ENCODE data around the gene SLC37A1.
A peak's percentile ranks its signal among the peaks of the same experiment; 100 is the strongest.

SLC37A1 gene

DNA sequence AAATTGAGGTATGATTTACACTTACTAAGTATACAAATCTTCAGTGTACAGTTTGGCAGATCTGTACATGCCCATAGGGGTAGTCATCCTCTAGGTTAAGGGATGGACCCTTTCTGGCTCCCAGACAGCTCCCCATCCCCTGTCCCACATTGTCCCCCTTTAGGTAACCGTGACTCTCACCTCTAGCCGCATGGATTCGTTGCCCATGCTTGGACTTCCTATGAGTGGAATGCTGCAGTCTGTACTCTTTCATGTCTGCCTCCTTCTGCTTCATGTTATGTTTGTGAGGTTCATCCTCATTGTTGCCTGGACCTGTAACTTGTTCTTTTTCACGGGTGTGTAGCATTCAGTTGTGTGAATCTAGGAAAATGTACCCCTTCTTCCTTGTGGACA is 20.3 kb downstream of the SLC37A1 start:
- no peak overlapping the region for H2BK12ac ChIP-seq (ENCODE audit: low read length in 2 of 2)
- no peak overlapping the region for H2BK15ac ChIP-seq (ENCODE audit: low read depth, poor library complexity, severe bottlenecking)
- H3K18ac ChIP-seq (ENCODE audit: low read depth in 1 of 2, low read length in 2 of 2) = no peak overlapping the region
- H3K4me2 ChIP-seq (ENCODE audit: low read length, poor library complexity, severe bottlenecking) = no peak overlapping the region
- no peak overlapping the region for H4K8ac ChIP-seq (ENCODE audit: low read length)
- H3K9me3 ChIP-seq (ENCODE audit: control insufficient read depth, low read length) = no peaks in the 10 kb centered on the region
- H2AFZ ChIP-seq (ENCODE audit: low read depth, low read length) = no peak overlapping the region
- no peak overlapping the region for H2AK5ac ChIP-seq (ENCODE audit: low read length, severe bottlenecking)
- peaks cover 39% of the 10 kb centered on the region for H3K4me1 ChIP-seq (ENCODE audit: control insufficient read depth, insufficient read depth, low read depth, low read length)
- peaks cover 0 to 66% of the 10 kb centered on the region in 2 experiments for H3K36me3 ChIP-seq (ENCODE audit: control insufficient read depth in 1 of 2, insufficient read depth in 2 of 2, low read depth in 1 of 2, low read length in 2 of 2)
- H3K79me1 ChIP-seq (replicated peaks; ENCODE audit: low read length, poor library complexity, severe bottlenecking) = peaks cover 44% of the 10 kb centered on the region
- H3K27ac ChIP-seq (ENCODE audit: low read length, poor library complexity, severe bottlenecking) = no peak overlapping the region
- H2BK120ac ChIP-seq (ENCODE audit: low read depth, low read length) = no peak overlapping the region
- no peak overlapping the region for H3K23ac ChIP-seq (ENCODE audit: low read length in 2 of 2)
- 97% methylated on average over 4 of the region's 4 CpGs for WGBS
- H3K9ac ChIP-seq (ENCODE audit: low read length) = no peak overlapping the region
- no peak for DNase-seq
- no peak overlapping the region for H3K14ac ChIP-seq (ENCODE audit: low read length in 2 of 2)
- no peak overlapping the region for H3K4me3 ChIP-seq (ENCODE audit: insufficient read depth in 1 of 2, low read depth in 1 of 2, low read length in 2 of 2)
- no peak overlapping the region for H2BK5ac ChIP-seq (ENCODE audit: low read depth, low read length, poor library complexity, severe bottlenecking)
- H3K27me3 ChIP-seq (ENCODE audit: control insufficient read depth in 1 of 2, insufficient read depth in 1 of 2, low read length in 2 of 2) = no peaks in the 10 kb centered on the region
- H3K4ac ChIP-seq (ENCODE audit: low read depth in 1 of 2, low read length in 2 of 2) = no peak overlapping the region
- H4K91ac ChIP-seq (ENCODE audit: low read length) = no peak overlapping the region

- peaks cover 37% of the 10 kb centered on the region for H3K4me1 ChIP-seq (ENCODE audit: control insufficient read depth, insufficient read depth, low read depth, low read length)
- no peak overlapping the region for H4K91ac ChIP-seq (ENCODE audit: low read length)
- H3K9me3 ChIP-seq (ENCODE audit: control insufficient read depth, low read length) = no peaks in the 10 kb centered on the region
- H2AK5ac ChIP-seq (ENCODE audit: low read length, severe bottlenecking) = peak overlapping the region; percentile 29
- no peak overlapping the region for H4K8ac ChIP-seq (ENCODE audit: low read length)
- peaks cover 0 to 68% of the 10 kb centered on the region in 2 experiments for H3K36me3 ChIP-seq (ENCODE audit: control insufficient read depth in 1 of 2, insufficient read depth in 2 of 2, low read depth in 1 of 2, low read length in 2 of 2)
- H3K23ac ChIP-seq (ENCODE audit: low read length in 2 of 2) = no peak overlapping the region
- no peak overlapping the region for H2BK12ac ChIP-seq (ENCODE audit: low read length in 2 of 2)
- peaks cover 46% of the 10 kb centered on the region for H3K79me1 ChIP-seq (replicated peaks; ENCODE audit: low read length, poor library complexity, severe bottlenecking)
- no peak overlapping the region for H2BK120ac ChIP-seq (ENCODE audit: low read depth, low read length)
- H3K4me3 ChIP-seq (ENCODE audit: insufficient read depth in 1 of 2, low read depth in 1 of 2, low read length in 2 of 2) = no peak overlapping the region
- no peak overlapping the region for H2BK5ac ChIP-seq (ENCODE audit: low read depth, low read length, poor library complexity, severe bottlenecking)
- no peak overlapping the region for H2BK15ac ChIP-seq (ENCODE audit: low read depth, poor library complexity, severe bottlenecking)
- no peak overlapping the region for H3K4me2 ChIP-seq (ENCODE audit: low read length, poor library complexity, severe bottlenecking)
- no peak for DNase-seq
- no peak overlapping the region for H3K18ac ChIP-seq (ENCODE audit: low read depth in 1 of 2, low read length in 2 of 2)
- H3K27ac ChIP-seq (ENCODE audit: low read length, poor library complexity, severe bottlenecking) = no peak overlapping the region
- WGBS = 86% methylated on average over 28 of the region's 28 CpGs
- no peak overlapping the region for H3K4ac ChIP-seq (ENCODE audit: low read depth in 1 of 2, low read length in 2 of 2)
- no peaks in the 10 kb centered on the region for H3K27me3 ChIP-seq (ENCODE audit: control insufficient read depth in 1 of 2, insufficient read depth in 1 of 2, low read length in 2 of 2)
- no peak overlapping the region for H2AFZ ChIP-seq (ENCODE audit: low read depth, low read length)
- no peak overlapping the region for H3K9ac ChIP-seq (ENCODE audit: low read length)
- no peak overlapping the region for H3K14ac ChIP-seq (ENCODE audit: low read length in 2 of 2)
Measured at GRCh38 chr21:42534421-42535378, 21.0 kb downstream of the SLC37A1 start.

- Histone ChIP-seq H3K4me3 (ENCODE audit: insufficient read depth in 1 of 2, low read depth in 1 of 2, low read length in 2 of 2) (no peak overlapping the region), H2BK5ac (ENCODE audit: low read depth, low read length, poor library complexity, severe bottlenecking) (no peak overlapping the region), H3K27ac (ENCODE audit: low read length, poor library complexity, severe bottlenecking) (no peak overlapping the region), H2BK15ac (ENCODE audit: low read depth, poor library complexity, severe bottlenecking) (no peak overlapping the region), H2AFZ (ENCODE audit: low read depth, low read length) (no peak overlapping the region), H2BK12ac (ENCODE audit: low read length in 2 of 2) (no peak overlapping the region), H2AK5ac (ENCODE audit: low read length, severe bottlenecking) (no peak overlapping the region), H3K4me2 (ENCODE audit: low read length, poor library complexity, severe bottlenecking) (no peak overlapping the region), H3K14ac (ENCODE audit: low read length in 2 of 2) (no peak overlapping the region), H4K91ac (ENCODE audit: low read length) (no peak overlapping the region), H4K8ac (ENCODE audit: low read length) (no peak overlapping the region), H3K79me1 (replicated peaks; ENCODE audit: low read length, poor library complexity, severe bottlenecking) (peaks cover 52% of the 10 kb centered on the region), H3K23ac (ENCODE audit: low read length in 2 of 2) (no peak overlapping the region), H3K27me3 (ENCODE audit: control insufficient read depth in 1 of 2, insufficient read depth in 1 of 2, low read length in 2 of 2) (no peaks in the 10 kb centered on the region), H3K9ac (ENCODE audit: low read length) (no peak overlapping the region), H3K36me3 (ENCODE audit: control insufficient read depth in 1 of 2, insufficient read depth in 2 of 2, low read depth in 1 of 2, low read length in 2 of 2) (peaks cover 0 to 74% of the 10 kb centered on the region in 2 experiments), H3K18ac (ENCODE audit: low read depth in 1 of 2, low read length in 2 of 2) (no peak overlapping the region), H3K4me1 (ENCODE audit: control insufficient read depth, insufficient read depth, low read depth, low read length) (peaks cover 32% of the 10 kb centered on the region), H3K4ac (ENCODE audit: low read depth in 1 of 2, low read length in 2 of 2) (no peak overlapping the region), H3K9me3 (ENCODE audit: control insufficient read depth, low read length) (no peaks in the 10 kb centered on the region), H2BK120ac (ENCODE audit: low read depth, low read length) (no peak overlapping the region)
- 90% methylated on average over 17 of the region's 17 CpGs for WGBS
- DNase-seq = no peak
Measured at GRCh38 chr21:42535602-42536171, 22.0 kb downstream of the SLC37A1 start.

DNA sequence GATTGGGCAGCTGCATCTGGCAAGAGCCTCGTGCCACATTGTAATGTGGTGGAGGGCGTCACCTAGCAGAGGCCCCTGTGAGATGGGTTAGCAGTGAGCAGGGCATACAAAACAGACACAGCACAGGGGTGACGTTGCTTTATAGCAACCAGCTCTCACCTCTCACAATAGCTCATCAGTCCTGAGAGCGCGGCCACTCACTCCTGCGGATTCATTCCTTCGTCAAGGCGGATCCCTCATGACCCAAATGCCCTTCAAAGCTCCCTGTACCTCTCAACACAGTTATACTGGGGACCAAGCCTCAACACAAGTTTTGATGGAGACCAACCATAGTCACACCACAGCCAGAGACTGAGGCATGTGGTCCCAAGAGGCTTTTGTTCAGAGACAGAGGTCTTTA is 22.9 kb downstream of the SLC37A1 start:
- H3K27ac ChIP-seq (ENCODE audit: low read length, poor library complexity, severe bottlenecking) = no peak overlapping the region
- no peak overlapping the region for H3K4ac ChIP-seq (ENCODE audit: low read depth in 1 of 2, low read length in 2 of 2)
- H4K8ac ChIP-seq (ENCODE audit: low read length) = no peak overlapping the region
- no peak overlapping the region for H2AFZ ChIP-seq (ENCODE audit: low read depth, low read length)
- no peak for DNase-seq
- H3K4me2 ChIP-seq (ENCODE audit: low read length, poor library complexity, severe bottlenecking) = no peak overlapping the region
- no peak overlapping the region for H2BK15ac ChIP-seq (ENCODE audit: low read depth, poor library complexity, severe bottlenecking)
- H3K4me3 ChIP-seq (ENCODE audit: insufficient read depth in 1 of 2, low read depth in 1 of 2, low read length in 2 of 2) = no peak overlapping the region
- WGBS = 91% methylated on average over 8 of the region's 8 CpGs
- H3K14ac ChIP-seq (ENCODE audit: low read length in 2 of 2) = no peak overlapping the region
- no peak overlapping the region for H2BK12ac ChIP-seq (ENCODE audit: low read length in 2 of 2)
- H2BK5ac ChIP-seq (ENCODE audit: low read depth, low read length, poor library complexity, severe bottlenecking) = no peak overlapping the region
- H3K23ac ChIP-seq (ENCODE audit: low read length in 2 of 2) = no peak overlapping the region
- peaks cover 53% of the 10 kb centered on the region for H3K79me1 ChIP-seq (replicated peaks; ENCODE audit: low read length, poor library complexity, severe bottlenecking)
- H3K9ac ChIP-seq (ENCODE audit: low read length) = no peak overlapping the region
- peaks cover 0 to 74% of the 10 kb centered on the region in 2 experiments for H3K36me3 ChIP-seq (ENCODE audit: control insufficient read depth in 1 of 2, insufficient read depth in 2 of 2, low read depth in 1 of 2, low read length in 2 of 2)
- no peak overlapping the region for H4K91ac ChIP-seq (ENCODE audit: low read length)
- no peak overlapping the region for H2BK120ac ChIP-seq (ENCODE audit: low read depth, low read length)
- H3K4me1 ChIP-seq (ENCODE audit: control insufficient read depth, insufficient read depth, low read depth, low read length) = peaks cover 27% of the 10 kb centered on the region
- no peaks in the 10 kb centered on the region for H3K27me3 ChIP-seq (ENCODE audit: control insufficient read depth in 1 of 2, insufficient read depth in 1 of 2, low read length in 2 of 2)
- H3K9me3 ChIP-seq (ENCODE audit: control insufficient read depth, low read length) = no peaks in the 10 kb centered on the region
- no peak overlapping the region for H3K18ac ChIP-seq (ENCODE audit: low read depth in 1 of 2, low read length in 2 of 2)
- H2AK5ac ChIP-seq (ENCODE audit: low read length, severe bottlenecking) = no peak overlapping the region
